H1 (cell line): ENCODE results near the gene CHST1. TPM values are rescaled to one million over a fixed set of nuclear protein-coding genes. Genes with fewer than 3 reads are reported as not detected.

Experiments
- CTCF ChIA-PET: fragments of 300-600 bp; sonication (Branson Sonifier 250); formaldehyde crosslinking; loops from one replicate; lab custom pipeline; 2021; ENCODE audit not compliant: partially characterized antibody; lab: Charles Lee
- POLR2A ChIA-PET: fragments of 300-600 bp; sonication (Branson Sonifier 250); formaldehyde crosslinking; loops from one replicate; lab custom pipeline; 2021; ENCODE audit warnings: inconsistent platforms; ENCODE audit not compliant: partially characterized antibody; lab: Charles Lee
- DNase-seq, 2 experiments: peaks; one replicate each; pipeline versions ENCODE4 v3.0.0 to v3.0.0-alpha.2; 2010 to 2022; ENCODE audit warnings: low spot score in 2 of 2, low read depth in 1 of 2, mixed read lengths in 1 of 2
- FAIRE-seq: peaks from 2 replicates; lab custom pipeline; 2011; peaks lifted over from hg19 to GRCh38; lab: Jason Lieb, UNC
- H2AFZ ChIP-seq: 2 replicates; pipeline ENCODE4 v1.8.1; 2012; ENCODE audit warnings: low read length, inconsistent platforms
- H2AK5ac ChIP-seq: 2 replicates; pipeline ENCODE4 v1.6.1; 2013; ENCODE audit warnings: low read depth, low read length
- H2BK120ac ChIP-seq: replicated peaks from 2 replicates; pipeline ENCODE3; 2013; ENCODE audit warnings: low read depth, low read length, inconsistent platforms
- H2BK12ac ChIP-seq: 2 replicates; pipeline ENCODE4 v1.6.1; 2013; ENCODE audit warnings: low read depth, low read length
- H2BK15ac ChIP-seq: 2 replicates; pipeline ENCODE4 v1.6.1; 2013; ENCODE audit warnings: low read length
- H2BK20ac ChIP-seq: 2 replicates; pipeline ENCODE4 v1.6.1; 2013; ENCODE audit warnings: low read length
- H2BK5ac ChIP-seq: 2 replicates; pipeline ENCODE4 v1.6.1; 2013; ENCODE audit warnings: low read depth, low read length
- H3K14ac ChIP-seq: 2 replicates; pipeline ENCODE4 v1.6.1; 2013; ENCODE audit warnings: inconsistent platforms; ENCODE audit not compliant: insufficient read length
- H3K18ac ChIP-seq: 2 replicates; pipeline ENCODE4 v1.6.1; 2013; ENCODE audit warnings: low read length; ENCODE audit errors: extremely low read depth
- H3K23ac ChIP-seq: 2 replicates; pipeline ENCODE4 v1.6.1; 2013; ENCODE audit warnings: inconsistent platforms; ENCODE audit not compliant: insufficient read length
- H3K23me2 ChIP-seq: 2 replicates; pipeline ENCODE4 v1.6.1; 2013; ENCODE audit warnings: low read depth, low read length
- H3K27ac ChIP-seq: 2 replicates; pipeline ENCODE4 v1.6.1; 2011; ENCODE audit warnings: low read depth, low read length, inconsistent platforms
- H3K27me3 ChIP-seq, 4 experiments: replicated peaks in 1 of 4; 1 replicate in 1 of 4; 2 replicates in 3 of 4; pipeline versions ENCODE4 v1.6.1 to v1.8.1; 2011 to 2013; ENCODE audit warnings: low read length in 3 of 4, mild to moderate bottlenecking in 3 of 4, inconsistent platforms in 2 of 4, mixed read lengths in 2 of 4, moderate library complexity in 1 of 4; ENCODE audit not compliant: control insufficient read depth in 3 of 4, insufficient read depth in 3 of 4; ENCODE audit errors: extremely low read depth in 1 of 4
- H3K36me3 ChIP-seq, 4 experiments: 2 replicates each; pipeline versions ENCODE4 v1.6.1 to v1.8.1; 2011 to 2013; ENCODE audit warnings: mild to moderate bottlenecking in 4 of 4, low read length in 3 of 4, moderate library complexity in 2 of 4, control low read depth in 1 of 4, inconsistent platforms in 1 of 4; ENCODE audit not compliant: insufficient read depth in 4 of 4, control insufficient read depth in 2 of 4
- H3K4ac ChIP-seq: replicated peaks from 2 replicates; pipeline ENCODE3; 2013; ENCODE audit warnings: low read length, low read depth, mixed read lengths, inconsistent platforms; ENCODE audit not compliant: insufficient read length
- H3K4me1 ChIP-seq, 4 experiments: replicated peaks in 1 of 4; 1 replicate in 1 of 4; 2 replicates in 3 of 4; pipeline versions ENCODE4 v1.6.1 to v1.8.1; 2011 to 2013; ENCODE audit warnings: low read length in 3 of 4, inconsistent platforms in 2 of 4, mixed read lengths in 1 of 4; ENCODE audit not compliant: insufficient read depth in 4 of 4, control insufficient read depth in 3 of 4
- H3K4me2 ChIP-seq, 2 experiments: 2 replicates each; pipeline versions ENCODE4 v1.6.1 to v1.8.1; 2011 to 2013; ENCODE audit warnings: low read depth in 2 of 2, low read length in 2 of 2, control low read depth in 1 of 2, inconsistent platforms in 1 of 2, mild to moderate bottlenecking in 1 of 2; ENCODE audit not compliant: insufficient read depth in 1 of 2
- H3K4me3 ChIP-seq, 4 experiments: fragments of 200-600, 300-600 bp in 1 of 4; sonication (generic), shearing (Covaris generic), sonication (Bioruptor Twin) in 1 of 4; 2 replicates each; pipeline versions ENCODE4 v1.5.1 to v1.8.1; 2011 to 2016; ENCODE audit warnings: low read length in 4 of 4, low read depth in 3 of 4, control low read depth in 2 of 4, inconsistent platforms in 2 of 4, mild to moderate bottlenecking in 2 of 4, mixed read lengths in 1 of 4, moderate library complexity in 1 of 4; ENCODE audit not compliant: insufficient read depth in 2 of 4; ENCODE audit errors: extremely low read depth in 1 of 4
- H3K56ac ChIP-seq: replicated peaks from 2 replicates; pipeline ENCODE3; 2013; ENCODE audit warnings: low read depth, mild to moderate bottlenecking, mixed read lengths, low read length, inconsistent platforms; ENCODE audit not compliant: insufficient read length
- H3K79me1 ChIP-seq: 2 replicates; pipeline ENCODE4 v1.6.1; 2013; ENCODE audit warnings: low read depth, low read length, control low read depth
- H3K79me2 ChIP-seq, 2 experiments: 2 replicates each; pipeline versions ENCODE4 v1.6.1 to v1.8.1; 2012 to 2013; ENCODE audit warnings: low read length in 2 of 2, mild to moderate bottlenecking in 2 of 2, inconsistent platforms in 1 of 2; ENCODE audit not compliant: insufficient read depth in 2 of 2, control insufficient read depth in 1 of 2
- H3K9ac ChIP-seq, 4 experiments: replicated peaks in 1 of 4; 1 replicate in 1 of 4; 2 replicates in 3 of 4; pipeline versions ENCODE4 v1.6.1 to v1.8.1; 2011 to 2013; ENCODE audit warnings: low read depth in 3 of 4, low read length in 3 of 4, control low read depth in 2 of 4, mild to moderate bottlenecking in 2 of 4, moderate library complexity in 2 of 4, inconsistent platforms in 1 of 4; ENCODE audit errors: extremely low read depth in 1 of 4
- H3K9me3 ChIP-seq, 2 experiments: 2 replicates each; pipeline versions ENCODE4 v1.6.1 to v1.8.1; 2012 to 2013; ENCODE audit warnings: mild to moderate bottlenecking in 2 of 2, moderate library complexity in 2 of 2, control low read depth in 1 of 2, inconsistent platforms in 1 of 2, low read depth in 1 of 2, low read length in 1 of 2, mixed read lengths in 1 of 2; ENCODE audit not compliant: insufficient read depth in 2 of 2
- H4K20me1 ChIP-seq, 2 experiments: replicated peaks in 1 of 2; 2 replicates each; pipeline versions ENCODE3 to v1.8.1; 2011 to 2013; ENCODE audit warnings: inconsistent platforms in 2 of 2, low read length in 2 of 2, mild to moderate bottlenecking in 1 of 2; ENCODE audit not compliant: insufficient read depth in 2 of 2, control insufficient read depth in 1 of 2
- H4K5ac ChIP-seq: 2 replicates; pipeline ENCODE4 v1.6.1; 2013; ENCODE audit warnings: low read length, low read depth, mixed read lengths, inconsistent platforms; ENCODE audit not compliant: insufficient read length
- H4K8ac ChIP-seq: 2 replicates; pipeline ENCODE4 v1.8.0; 2013; ENCODE audit warnings: mild to moderate bottlenecking, moderate library complexity, low read length, inconsistent platforms; ENCODE audit not compliant: insufficient read depth; ENCODE audit errors: extremely low read depth
- H4K91ac ChIP-seq: replicated peaks from 2 replicates; pipeline ENCODE3; 2013; ENCODE audit warnings: low read length, mixed read lengths, inconsistent platforms; ENCODE audit not compliant: insufficient read length
- BCL11A ChIP-seq, 2 experiments: IDR thresholded peaks; one replicate each; pipeline ENCODE4 v1.6.1; 2011; ENCODE audit warnings: low read depth in 2 of 2, low read length in 2 of 2, mild to moderate bottlenecking in 2 of 2
- SIN3A ChIP-seq, 2 experiments: IDR thresholded peaks in 1 of 2; conservative IDR thresholded peaks in 1 of 2; 2 replicates each; pipeline ENCODE4 v1.6.1; 2011 to 2012; ENCODE audit warnings: low read length in 2 of 2, improper control_type of control experiment in 1 of 2, low read depth in 1 of 2, mild to moderate bottlenecking in 1 of 2
- WGBS, 2 experiments: shearing (Covaris generic) in 1 of 2; methylation state at CpG; one replicate each; pipeline versions ENCODE4 v1.1.6 to v1.1.7; 2013 to 2015; ENCODE audit warnings: low lambda C conversion rate in 2 of 2, mixed read lengths in 2 of 2, inconsistent platforms in 1 of 2, low coverage in 1 of 2, missing lambda C conversion rate in 1 of 2; ENCODE audit not compliant: insufficient replicate concordance in 2 of 2, insufficient coverage in 1 of 2, insufficient read length in 1 of 2; ENCODE audit errors: extremely low coverage in 1 of 2, missing lambda C conversion rate in 1 of 2; 5-methylcytosine and 5-hydroxymethylcytosine counted together
- polyA plus RNA-seq, 7 experiments: library from polyadenylated mRNA; depleted of rRNA in 3 of 7; stranded (reverse) in 5 of 7; unstranded in 2 of 7; fragments of >200 nt in 5 of 7; fragments of 200-250 nt in 2 of 7; gene quantifications; 1 replicate in 5 of 7; 2 replicates in 1 of 7; 4 replicates in 1 of 7; pipeline versions ENCODE4 v1.2.1 to v1.2.3, GENCODE V29; 2011 to 2013; ENCODE audit warnings: missing spikeins in 2 of 7, mixed read lengths in 2 of 7
- total RNA-seq: library from RNA; stranded (reverse); fragmentation: NEBNext Ultra II Directional; extraction: Animal tissue kit (Norgen Biotek cat#: 25700); gene quantifications from 2 replicates; pipeline ENCODE4 v1.2.1, GENCODE V29; 2021

Gene CHST1
- total and polyA plus RNA-seq, 2 of the 8 experiments (the other 6 are each of a cell fraction or from before 2014, with no cell fraction given), result 1.6 to 3.8 TPM

DNA sequence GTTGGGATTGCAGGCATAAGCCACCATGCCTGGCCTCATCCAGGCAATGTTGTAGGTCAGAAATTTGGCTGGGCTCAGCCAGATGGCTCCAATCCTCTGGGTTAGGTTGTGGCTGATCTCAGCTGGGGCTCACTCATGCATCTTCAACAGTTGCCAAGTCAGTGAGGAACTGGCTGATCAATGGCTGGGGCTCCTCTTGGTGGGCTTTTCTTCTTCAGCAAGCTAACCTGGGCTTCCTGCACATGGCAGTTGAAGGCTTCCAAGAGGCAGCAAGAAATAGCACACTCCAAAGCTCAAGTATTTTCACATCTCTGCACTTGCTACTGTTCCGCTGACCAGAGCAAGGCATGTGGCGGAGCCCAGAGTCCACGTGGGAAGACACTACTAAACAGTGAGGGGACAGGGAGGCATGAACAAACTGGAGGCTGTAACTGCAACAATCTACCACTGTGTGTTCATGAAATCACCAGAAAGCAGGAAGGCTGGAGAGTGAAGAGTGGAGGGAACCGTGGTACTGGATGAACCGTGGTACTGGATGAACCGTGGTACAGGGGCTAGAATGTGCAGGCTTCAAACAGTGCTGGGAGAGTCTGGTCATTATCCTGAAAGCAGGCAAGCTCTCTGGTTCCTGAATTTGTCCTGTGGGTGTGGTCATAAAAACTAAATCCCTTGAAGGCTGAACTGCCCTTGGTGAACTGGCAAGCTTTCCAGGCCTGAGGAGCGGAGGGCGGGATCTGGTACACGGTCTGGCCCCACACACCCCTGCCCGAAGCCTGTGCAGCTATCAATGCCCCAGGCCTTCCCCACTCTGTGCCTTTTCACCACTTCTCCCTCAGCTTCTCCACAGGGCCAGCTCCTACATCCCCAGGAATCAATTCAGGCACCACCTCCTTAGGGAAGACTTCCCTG, 20.2 kb downstream of the CHST1 start:
- Histone ChIP-seq H3K9ac (no peak overlapping the region), H3K4ac (no peak overlapping the region), H2BK12ac (no peak overlapping the region), H2BK120ac (no peak overlapping the region), H4K20me1 (no peaks in the 10 kb centered on the region), H2BK15ac (no peak overlapping the region), H3K9me3 (no peaks in the 10 kb centered on the region; a peak in 1 of 4 replicates), H2AFZ (no peak overlapping the region), H2BK20ac (no peak overlapping the region), H3K79me1 (no peaks in the 10 kb centered on the region), H3K36me3 (no peaks in the 10 kb centered on the region), H2AK5ac (no peak overlapping the region), H3K27ac (no peak overlapping the region), H3K79me2 (no peaks in the 10 kb centered on the region), H3K56ac (no peak overlapping the region), H3K4me2 (no peak overlapping the region), H3K14ac (no peak overlapping the region), H3K27me3 (peaks cover 0 to 2% (median 0%) of the 10 kb centered on the region in 4 experiments; a peak in 2 of 7 replicates), H3K23me2 (no peaks in the 10 kb centered on the region), H3K18ac (no peak overlapping the region), H4K91ac (peak overlapping the region; percentile 41), H3K23ac (no peak overlapping the region), H4K8ac (peak overlapping the region; percentile 69; the same call in 1 of the 2 replicates), H3K4me1 (peaks cover 0 to 5% (median 0%) of the 10 kb centered on the region in 4 experiments; a peak in 1 of 7 replicates), H4K5ac (no peak overlapping the region), H2BK5ac (no peak overlapping the region), H3K4me3 (no peak overlapping the region)
- FAIRE-seq, result no peak
- POLR2A ChIA-PET, result interaction anchor here (1.5 kb wide), 1 partner anchor 9 kb away, joined by 6 read pairs; no protein-coding TSS in a partner anchor
- peak in 1 of 2 experiments; percentile 11 for DNase-seq
- TF ChIP-seq BCL11A (IDR thresholded peaks at IDR 0.05; ENCODE audit: low read depth in 2 of 2, low read length in 2 of 2) (no peak), SIN3A (conservative IDR thresholded peaks at IDR 0.05 in 1 of 2, IDR thresholded peaks at IDR 0.05 in 1 of 2; ENCODE audit: low read depth in 1 of 2, low read length in 2 of 2) (no peak)
- 88% methylated on average over 10 of the region's 10 CpGs; no CpG with 5 or more reads in 1 of the 2 experiments for WGBS, 2 experiments
- CTCF ChIA-PET, result interaction anchor here (0.7 to 6.4 kb wide), 8 partner anchors 10 to 412 kb away, joined by 3 to 40 read pairs (median 3); no protein-coding TSS in a partner anchor
